Measurements from ENCODE around the gene THSD7B.

DNA sequence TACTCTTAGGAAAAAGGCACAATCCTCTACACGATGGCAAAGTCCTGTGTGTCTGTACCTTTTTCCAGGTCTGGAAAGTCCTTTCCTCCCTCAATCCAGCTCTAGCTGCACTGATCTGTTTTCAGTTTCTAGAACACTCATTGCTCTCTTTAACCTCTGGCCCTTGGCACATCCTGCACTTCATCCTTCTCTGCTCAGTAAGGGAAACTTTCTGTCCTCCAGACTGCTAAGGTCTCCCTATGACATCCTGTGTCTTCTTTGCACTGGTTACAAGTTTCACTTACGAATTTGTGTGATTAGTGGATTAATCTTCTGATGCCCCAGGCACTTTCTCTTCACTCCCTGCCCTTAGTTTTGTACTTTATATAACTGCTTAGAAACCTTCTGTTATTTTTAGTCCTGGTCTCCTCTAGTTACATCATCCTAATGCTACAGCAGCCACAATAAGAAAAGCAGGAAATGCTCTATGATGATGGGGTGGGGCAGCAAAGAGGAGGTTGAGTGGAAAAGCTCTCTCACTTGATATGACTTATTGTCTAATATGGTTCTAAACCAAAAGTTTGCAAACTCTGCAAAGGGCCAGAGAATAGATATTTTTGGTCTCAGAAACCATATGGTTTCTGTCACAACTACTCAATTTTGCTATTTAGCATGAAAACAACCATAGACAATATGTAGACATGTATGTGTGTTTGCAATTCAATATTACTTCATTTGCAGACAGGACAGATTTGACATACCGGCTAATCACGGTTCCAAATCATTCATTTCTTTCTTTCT lies 568.2 kb downstream of the THSD7B start:
- no peak for TF ChIP-seq CTCF (IDR thresholded peaks at IDR 0.05; ENCODE audit: low read depth, low read length, poor library complexity, severe bottlenecking)
- TF ChIP-seq EZH2phosphoT487 (IDR thresholded peaks at IDR 0.05; ENCODE audit: borderline replicate concordance, low read length) = no peak

All from DOHH2 (cell line).